GM12874 (cell line): ENCODE measurements around the gene PTPN1.

Experiments used
- TF ChIP-seq, protein P1 (sequence below): IDR thresholded peaks from 2 replicates; pipeline ENCODE4 v1.5.1; 2011; ENCODE audit warnings: low read depth, mild to moderate bottlenecking, control low read depth, low read length, moderate library complexity; ENCODE audit not compliant: insufficient read depth

Gene PTPN1

DNA sequence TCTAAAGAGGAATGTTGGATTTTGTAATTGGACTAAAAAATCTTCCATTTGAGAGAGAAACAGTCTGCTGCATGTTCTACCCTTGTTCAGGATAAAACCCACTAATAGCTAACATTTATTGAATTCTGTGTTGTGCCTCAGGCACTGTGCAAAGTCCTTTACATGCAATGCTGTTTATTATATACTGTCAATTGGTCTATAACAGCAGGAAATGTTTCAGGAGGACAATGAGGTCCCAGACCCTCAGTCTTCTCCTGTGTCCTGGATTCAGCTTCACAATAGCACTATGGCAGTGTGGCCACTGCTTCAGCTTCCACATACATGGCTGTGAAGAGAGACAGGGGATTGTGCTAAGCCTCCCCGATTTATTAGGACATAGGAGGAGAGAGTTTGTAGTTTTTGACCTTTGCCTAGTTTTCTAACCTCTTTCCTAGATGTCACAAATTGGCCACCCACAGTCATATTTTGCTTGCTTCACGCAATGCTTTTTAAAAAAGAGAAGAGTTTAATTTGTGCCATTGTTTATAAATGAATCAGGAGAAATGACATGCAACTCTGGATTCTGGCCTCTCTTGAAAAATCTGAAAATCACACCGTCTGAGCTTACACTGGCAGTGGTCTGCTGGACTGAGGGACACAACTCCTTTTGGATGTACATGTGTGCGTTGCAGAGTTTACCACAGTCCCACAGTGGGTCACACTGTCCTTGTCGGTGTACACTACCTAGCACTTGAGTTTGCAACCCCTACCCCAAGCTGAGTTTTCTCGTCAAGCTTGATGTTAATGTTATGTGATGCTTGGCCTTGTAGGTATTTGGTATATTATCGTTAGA, 11.3 kb downstream of the PTPN1 start:
- TF ChIP-seq, protein P1, sequence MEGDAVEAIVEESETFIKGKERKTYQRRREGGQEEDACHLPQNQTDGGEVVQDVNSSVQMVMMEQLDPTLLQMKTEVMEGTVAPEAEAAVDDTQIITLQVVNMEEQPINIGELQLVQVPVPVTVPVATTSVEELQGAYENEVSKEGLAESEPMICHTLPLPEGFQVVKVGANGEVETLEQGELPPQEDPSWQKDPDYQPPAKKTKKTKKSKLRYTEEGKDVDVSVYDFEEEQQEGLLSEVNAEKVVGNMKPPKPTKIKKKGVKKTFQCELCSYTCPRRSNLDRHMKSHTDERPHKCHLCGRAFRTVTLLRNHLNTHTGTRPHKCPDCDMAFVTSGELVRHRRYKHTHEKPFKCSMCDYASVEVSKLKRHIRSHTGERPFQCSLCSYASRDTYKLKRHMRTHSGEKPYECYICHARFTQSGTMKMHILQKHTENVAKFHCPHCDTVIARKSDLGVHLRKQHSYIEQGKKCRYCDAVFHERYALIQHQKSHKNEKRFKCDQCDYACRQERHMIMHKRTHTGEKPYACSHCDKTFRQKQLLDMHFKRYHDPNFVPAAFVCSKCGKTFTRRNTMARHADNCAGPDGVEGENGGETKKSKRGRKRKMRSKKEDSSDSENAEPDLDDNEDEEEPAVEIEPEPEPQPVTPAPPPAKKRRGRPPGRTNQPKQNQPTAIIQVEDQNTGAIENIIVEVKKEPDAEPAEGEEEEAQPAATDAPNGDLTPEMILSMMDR = no peak

DNA sequence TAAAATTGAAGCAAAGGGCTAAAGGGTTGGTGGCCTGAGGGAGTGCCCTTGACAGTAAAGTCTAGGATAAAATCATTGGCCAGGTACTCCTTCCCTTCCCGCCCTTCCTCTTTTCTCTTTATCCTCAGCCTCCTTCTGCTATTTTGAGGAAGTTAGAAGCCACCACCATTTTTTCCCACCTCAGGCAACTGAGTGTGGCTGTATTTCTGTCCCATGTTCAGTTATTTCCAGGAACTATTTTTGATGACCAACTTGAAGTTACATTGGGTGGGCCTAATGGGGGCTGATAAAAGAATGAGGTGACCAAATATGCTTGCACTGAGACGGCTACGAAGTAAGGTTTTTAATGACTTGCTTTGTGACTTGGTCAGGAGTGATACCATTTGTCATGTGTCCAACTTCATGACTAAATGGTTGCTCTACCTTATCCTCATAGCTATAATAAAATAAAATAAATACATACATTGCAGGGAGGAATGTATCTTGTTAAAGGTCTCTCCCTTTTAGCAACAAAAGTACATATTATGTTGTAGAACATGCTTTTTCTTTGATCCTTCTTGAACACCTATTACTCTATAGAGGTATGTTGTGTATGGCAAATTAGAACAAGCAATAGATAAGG, 12.0 kb downstream of the PTPN1 start:
- TF ChIP-seq, protein P1 = no peak

DNA sequence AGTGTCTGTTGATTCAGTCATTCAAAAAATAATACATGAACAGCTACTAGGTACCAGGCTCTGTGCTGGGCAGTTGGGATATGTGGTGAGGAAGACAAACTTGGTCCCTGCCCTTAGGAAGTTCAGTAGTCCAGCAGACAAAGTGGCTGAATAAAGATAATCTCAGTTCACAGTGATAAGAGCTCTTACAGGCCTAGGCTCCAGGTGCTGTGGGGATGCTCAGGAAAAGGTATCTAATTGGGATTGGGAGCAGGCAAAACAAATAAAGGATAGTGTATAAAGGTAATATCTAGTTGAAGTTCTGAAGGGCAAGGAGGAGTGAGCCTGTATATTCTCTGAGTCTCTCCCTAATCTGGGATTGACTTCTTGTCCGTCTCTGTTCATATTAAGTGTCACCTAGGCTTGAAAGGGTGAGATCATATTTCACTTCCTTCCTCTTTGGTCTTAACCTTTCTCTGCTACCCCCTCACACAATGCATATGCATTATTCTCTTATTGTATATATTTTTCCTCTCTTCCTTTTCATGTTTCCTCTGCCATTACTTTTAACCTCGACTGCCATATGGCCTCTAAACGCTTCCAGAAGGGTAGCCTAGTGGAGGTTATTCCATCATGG, 13.5 kb downstream of the PTPN1 start:
- TF ChIP-seq, protein P1 = no peak

DNA sequence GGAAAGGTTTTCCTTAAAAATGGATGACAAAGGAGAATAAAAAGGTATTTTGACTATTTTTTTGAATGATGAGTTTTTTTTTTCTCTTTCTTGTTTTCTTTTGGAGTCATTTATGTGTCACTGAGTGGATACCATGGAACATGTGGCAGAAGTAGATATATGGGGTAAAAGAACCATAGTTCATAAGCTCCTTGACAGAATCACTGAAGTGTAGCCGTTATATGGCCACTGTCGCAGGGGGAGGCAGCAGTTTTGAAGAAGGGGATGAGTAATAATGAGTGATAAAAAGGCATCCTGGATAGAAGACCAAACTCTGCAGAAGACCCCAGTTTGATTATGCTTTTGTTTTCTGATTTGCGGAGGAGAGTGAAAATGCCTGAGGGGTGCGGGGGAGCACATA, 15.5 kb downstream of the PTPN1 start:
- TF ChIP-seq, protein P1 = no peak

DNA sequence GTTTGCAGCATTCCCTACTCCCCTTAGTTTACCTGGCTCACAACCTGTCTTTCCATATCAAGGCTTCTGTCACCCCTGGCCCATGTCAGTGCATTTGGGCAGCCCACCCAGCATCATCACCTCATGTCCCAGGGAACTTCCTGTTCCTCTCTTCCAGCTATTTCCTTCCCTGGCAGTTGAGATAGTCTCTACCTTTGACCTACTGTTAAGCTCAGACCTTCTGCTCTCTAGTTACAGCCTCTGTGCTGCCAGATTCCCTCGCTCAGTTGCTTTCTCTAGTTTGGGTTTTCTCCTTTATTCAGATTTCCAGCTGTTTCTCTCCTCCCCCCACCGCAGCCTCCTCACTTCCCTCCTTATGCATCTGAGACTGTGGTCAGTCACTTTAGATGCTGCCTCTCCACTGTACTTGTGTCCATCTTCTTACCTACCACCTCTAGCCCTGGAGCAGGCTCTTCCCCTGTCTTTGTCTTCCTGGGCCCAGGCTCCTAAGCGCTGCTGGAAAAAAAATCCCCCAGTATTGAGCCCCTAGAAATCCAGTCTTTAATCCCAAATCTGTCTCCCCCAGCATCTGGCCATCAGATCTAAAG, 16.3 kb downstream of the PTPN1 start:
- TF ChIP-seq, protein P1 = no peak

DNA sequence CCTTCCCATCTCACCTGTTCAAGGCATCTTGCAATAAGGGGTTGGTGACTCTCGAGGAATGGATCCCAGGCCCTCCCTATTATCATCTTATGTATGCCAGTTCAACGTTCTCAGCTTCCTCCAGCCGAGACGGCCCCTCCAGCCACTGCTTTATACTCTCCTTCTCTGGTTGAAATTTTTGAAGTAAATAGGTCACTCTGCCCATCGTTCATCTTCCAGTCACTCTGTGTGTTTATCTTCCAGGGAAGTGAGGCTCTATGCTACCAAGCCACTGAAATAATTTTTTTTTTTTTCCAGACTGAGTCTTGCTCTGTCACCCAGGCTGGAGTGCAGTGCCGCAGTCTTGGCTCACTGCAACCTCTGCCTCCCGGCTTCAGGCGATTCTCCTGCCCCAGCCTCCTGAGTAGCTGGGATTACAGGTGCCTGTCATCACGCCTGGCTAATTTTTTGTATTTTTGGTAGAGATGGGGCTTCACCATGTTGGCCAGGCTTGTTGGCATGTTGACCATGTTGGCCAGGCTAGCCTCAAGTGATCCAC, 17.0 kb downstream of the PTPN1 start:
- TF ChIP-seq, protein P1 = no peak

DNA sequence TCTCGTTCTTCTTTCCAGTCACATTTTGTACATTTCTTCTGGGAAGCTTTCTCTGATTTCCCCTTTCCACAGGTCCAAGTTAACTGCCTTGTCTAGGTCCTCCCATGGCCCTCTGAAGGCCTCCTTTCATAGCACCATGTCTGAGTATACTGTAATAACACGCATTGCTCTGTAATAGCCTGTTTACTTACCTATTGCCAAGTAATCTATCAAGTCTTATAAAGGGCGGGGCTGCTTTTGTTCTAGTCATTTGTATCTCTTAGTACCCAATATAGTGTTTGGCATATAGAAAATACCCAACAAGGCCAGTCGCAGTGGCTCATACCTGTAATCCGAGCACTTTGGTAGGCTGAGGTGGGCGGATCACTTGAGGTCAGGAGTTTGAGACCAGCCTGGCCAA, 17.9 kb downstream of the PTPN1 start:
- TF ChIP-seq, protein P1 = no peak
